SJCRH30 (cell line): ENCODE data around the gene SOX4. TPM values are rescaled to one million over a fixed set of nuclear protein-coding genes. Genes with fewer than 3 reads are reported as not detected.

Experiments used
- DNase-seq, 2 experiments: peaks; one replicate each; pipeline ENCODE4 v3.0.0-alpha.2; 2015 to 2020
- H3K27ac ChIP-seq: fragments of 250-450 bp; sonication (Bioruptor Pico); 2 replicates; pipeline ENCODE4 v1.5.1; 2020; ENCODE audit warnings: mild to moderate bottlenecking, moderate library complexity
- H3K27me3 ChIP-seq: fragments of 250-450 bp; sonication (Bioruptor Pico); 2 replicates; pipeline ENCODE4 v1.5.1; 2020; ENCODE audit warnings: mild to moderate bottlenecking, moderate library complexity
- H3K36me3 ChIP-seq: fragments of 250-450 bp; sonication (Bioruptor Pico); 2 replicates; pipeline ENCODE4 v1.5.1; 2020; ENCODE audit warnings: mild to moderate bottlenecking, moderate library complexity
- H3K4me1 ChIP-seq: fragments of 250-450 bp; sonication (Bioruptor Pico); 2 replicates; pipeline ENCODE4 v1.5.1; 2020; ENCODE audit warnings: mild to moderate bottlenecking, moderate library complexity
- H3K4me3 ChIP-seq: fragments of 250-450 bp; sonication (Bioruptor Pico); 2 replicates; pipeline ENCODE4 v1.5.1; 2020; ENCODE audit warnings: mild to moderate bottlenecking, moderate library complexity
- H3K9me3 ChIP-seq: fragments of 250-450 bp; sonication (Bioruptor Pico); replicated peaks from 2 replicates; pipeline ENCODE4 v1.5.1; 2020; ENCODE audit warnings: mild to moderate bottlenecking, moderate library complexity
- total RNA-seq: library from RNA; depleted of rRNA; stranded (reverse); fragments of >200 nt; shearing (Covaris generic); gene quantifications from 2 replicates; pipeline ENCODE4 v1.2.3, GENCODE V29; 2014

Gene SOX4
- total RNA-seq, 1 experiment from 2014 or later: 37.2 TPM

- H3K4me1 ChIP-seq: no peaks in the 10 kb centered on the region
- no peaks in the 10 kb centered on the region for H3K9me3 ChIP-seq
- DNase-seq: no peak
- no peak overlapping the region for H3K27ac ChIP-seq
- H3K4me3 ChIP-seq: no peak overlapping the region
- no peaks in the 10 kb centered on the region for H3K27me3 ChIP-seq
- no peaks in the 10 kb centered on the region for H3K36me3 ChIP-seq
These were observed 22.5 kb downstream of the SOX4 start for GRCh38 chr6:21616005-21616404.

GRCh38 chr6:21625642-21626041 lies 32.1 kb downstream of the SOX4 start:
- no peaks in the 10 kb centered on the region for H3K9me3 ChIP-seq
- H3K36me3 ChIP-seq: no peaks in the 10 kb centered on the region
- H3K27ac ChIP-seq: no peak overlapping the region
- no peak overlapping the region for H3K4me3 ChIP-seq
- no peaks in the 10 kb centered on the region for H3K27me3 ChIP-seq
- DNase-seq: no peak
- H3K4me1 ChIP-seq: no peaks in the 10 kb centered on the region

GRCh38 chr6:21626756-21627155 lies 33.2 kb downstream of the SOX4 start:
- Histone ChIP-seq H3K9me3 (no peaks in the 10 kb centered on the region), H3K27me3 (no peaks in the 10 kb centered on the region), H3K4me3 (no peak overlapping the region), H3K36me3 (no peaks in the 10 kb centered on the region), H3K27ac (no peak overlapping the region), H3K4me1 (no peaks in the 10 kb centered on the region)
- no peak for DNase-seq

- H3K4me1 ChIP-seq: no peaks in the 10 kb centered on the region
- no peaks in the 10 kb centered on the region for H3K36me3 ChIP-seq
- no peak overlapping the region for H3K4me3 ChIP-seq
- no peaks in the 10 kb centered on the region for H3K9me3 ChIP-seq
- H3K27me3 ChIP-seq: no peaks in the 10 kb centered on the region
- no peak overlapping the region for H3K27ac ChIP-seq
- DNase-seq: no peak
These were observed 34.6 kb downstream of the SOX4 start for GRCh38 chr6:21628160-21628559.

GRCh38 chr6:21633511-21634109 lies 40.1 kb downstream of the SOX4 start:
- no peak for DNase-seq

GRCh38 chr6:21634582-21634981 lies 41.0 kb downstream of the SOX4 start:
- Histone ChIP-seq H3K9me3 (no peaks in the 10 kb centered on the region), H3K4me1 (no peaks in the 10 kb centered on the region), H3K4me3 (no peak overlapping the region), H3K36me3 (no peaks in the 10 kb centered on the region), H3K27me3 (no peaks in the 10 kb centered on the region), H3K27ac (no peak overlapping the region)
- DNase-seq: peak in 1 of 2 experiments; percentile 2

More at GRCh38 chr6:21633511-21634109, 40.1 kb downstream of the SOX4 start:
- no peak overlapping the region for H3K4me3 ChIP-seq
- no peak overlapping the region for H3K27ac ChIP-seq
- no peaks in the 10 kb centered on the region for H3K9me3 ChIP-seq
- no peaks in the 10 kb centered on the region for H3K4me1 ChIP-seq
- no peaks in the 10 kb centered on the region for H3K27me3 ChIP-seq
- H3K36me3 ChIP-seq: no peaks in the 10 kb centered on the region

GRCh38 chr6:21636876-21637275 lies 43.3 kb downstream of the SOX4 start:
- Histone ChIP-seq H3K27me3 (no peaks in the 10 kb centered on the region), H3K4me1 (no peaks in the 10 kb centered on the region), H3K36me3 (no peaks in the 10 kb centered on the region), H3K27ac (no peak overlapping the region), H3K9me3 (no peaks in the 10 kb centered on the region), H3K4me3 (no peak overlapping the region)
- no peak for DNase-seq

- Histone ChIP-seq H3K9me3 (no peaks in the 10 kb centered on the region), H3K4me1 (no peaks in the 10 kb centered on the region)
These were observed 45.8 kb downstream of the SOX4 start for GRCh38 chr6:21639316-21639715.

More at GRCh38 chr6:21639316-21639715, 45.8 kb downstream of the SOX4 start:
- Histone ChIP-seq H3K27me3 (no peaks in the 10 kb centered on the region), H3K36me3 (no peaks in the 10 kb centered on the region), H3K27ac (no peak overlapping the region), H3K4me3 (no peak overlapping the region)
- DNase-seq: no peak
